Activated CD8-positive, alpha-beta T cell treated with anti-CD3 and anti-CD28 coated beads, Interleukin-2, amount 10 ng/mL, durations not matched to agents 7 days and 5 days (primary cell): ENCODE data around the gene MS4A3. TPM values are rescaled to one million over a fixed set of nuclear protein-coding genes. Genes with fewer than 3 reads are reported as not detected.
"Not testable (repeated sequence)": the region's sequence is repeated elsewhere in the genome, so short reads cannot be mapped to it uniquely, and the experiment has no call there.

Source experiments
- ATAC-seq: fragments of 150-1000 bp; cut with Tn5 transposase; one replicate; pipeline ENCODE4 v1.10.0; 2021; ENCODE audit warnings: moderate library complexity
- CTCF ChIA-PET: fragments of 350-600 bp; sonication (Branson Sonifier 250); formaldehyde crosslinking; loops from one replicate; lab custom pipeline; 2021; ENCODE audit warnings: antibody characterized with exemption; lab: Charles Lee
- POLR2A ChIA-PET: fragments of 350-600 bp; sonication (Branson Sonifier 250); formaldehyde crosslinking; loops from one replicate; lab custom pipeline; 2021; ENCODE audit warnings: antibody characterized with exemption; lab: Charles Lee
- DNase-seq: peaks from one replicate; pipeline ENCODE4 v3.0.0-alpha.2; 2020
- H3K27ac Mint-ChIP-seq: one replicate; pipeline ENCODE4 v1.8.0; 2021; ENCODE audit warnings: mild to moderate bottlenecking, mixed read lengths
- H3K27me3 Mint-ChIP-seq: one replicate; pipeline ENCODE4 v1.8.0; 2021; ENCODE audit warnings: low read depth, mixed read lengths
- H3K36me3 Mint-ChIP-seq: one replicate; pipeline ENCODE4 v1.8.0; 2021; ENCODE audit warnings: low read depth, mixed read lengths
- H3K4me1 Mint-ChIP-seq: one replicate; pipeline ENCODE4 v1.8.0; 2021; ENCODE audit warnings: low read depth, mixed read lengths
- H3K4me3 Mint-ChIP-seq: one replicate; pipeline ENCODE4 v1.8.0; 2021; ENCODE audit warnings: mild to moderate bottlenecking, mixed read lengths
- H3K9me3 Mint-ChIP-seq: one replicate; pipeline ENCODE4 v1.8.0; 2022; ENCODE audit warnings: mixed read lengths; ENCODE audit not compliant: insufficient read depth
- total RNA-seq, 2 experiments: library from RNA; stranded (reverse); gene quantifications; one replicate each; pipeline ENCODE4 v1.2.3, GENCODE V29; 2021

The MS4A3 gene, protein sequence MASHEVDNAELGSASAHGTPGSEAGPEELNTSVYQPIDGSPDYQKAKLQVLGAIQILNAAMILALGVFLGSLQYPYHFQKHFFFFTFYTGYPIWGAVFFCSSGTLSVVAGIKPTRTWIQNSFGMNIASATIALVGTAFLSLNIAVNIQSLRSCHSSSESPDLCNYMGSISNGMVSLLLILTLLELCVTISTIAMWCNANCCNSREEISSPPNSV
- total RNA-seq = not detected

GRCh38 chr11:60056349-60056969 lies at the start of gene MS4A3:
Gene MS4A3 (plus strand): TSS chr11:60056665. CDS start chr11:60061161, 4,496 bp downstream.
- Mint-ChIP-seq H3K4me1 (no peaks in the 10 kb centered on the region), H3K9me3 (no peaks in the 10 kb centered on the region), H3K4me3 (no peak within 1 kb of the TSS), H3K27me3 (no peaks in the 10 kb centered on the region), H3K27ac (no peak within 1 kb of the TSS), H3K36me3 (no peaks in the 10 kb centered on the region)
- ChIA-PET CTCF (no interaction called here), POLR2A (no interaction called here)
- ATAC-seq (no peak), DNase-seq (no peak)

- CTCF ChIA-PET = no interaction called here
- H3K4me1 Mint-ChIP-seq = no peaks in the 10 kb centered on the region
- DNase-seq (no peak), ATAC-seq (no peak)
- no peak within 1 kb of the TSS for H3K4me3 Mint-ChIP-seq
- POLR2A ChIA-PET = no interaction called here
- peaks cover 3% of the 10 kb centered on the region for H3K27me3 Mint-ChIP-seq
- H3K27ac Mint-ChIP-seq = no peak within 1 kb of the TSS
- no peaks in the 10 kb centered on the region for H3K9me3 Mint-ChIP-seq
- no peaks in the 10 kb centered on the region for H3K36me3 Mint-ChIP-seq
These were observed 39.6 kb upstream of the MS4A3 start, which contains the start of gene OOSP4B for GRCh38 chr11:60016881-60017280. Gene OOSP4B (plus strand): TSS chr11:60017181.

- CTCF ChIA-PET = no interaction called here
- Mint-ChIP-seq H3K9me3 (no peaks in the 10 kb centered on the region), H3K36me3 (no peaks in the 10 kb centered on the region), H3K4me1 (no peaks in the 10 kb centered on the region), H3K4me3 (no peak overlapping the region), H3K27me3 (peaks cover 3% of the 10 kb centered on the region), H3K27ac (no peak overlapping the region)
- POLR2A ChIA-PET = no interaction called here
- no peak for ATAC-seq
- no peak for DNase-seq
These were observed 38.4 kb upstream of the MS4A3 start for GRCh38 chr11:60018058-60018457.

DNA sequence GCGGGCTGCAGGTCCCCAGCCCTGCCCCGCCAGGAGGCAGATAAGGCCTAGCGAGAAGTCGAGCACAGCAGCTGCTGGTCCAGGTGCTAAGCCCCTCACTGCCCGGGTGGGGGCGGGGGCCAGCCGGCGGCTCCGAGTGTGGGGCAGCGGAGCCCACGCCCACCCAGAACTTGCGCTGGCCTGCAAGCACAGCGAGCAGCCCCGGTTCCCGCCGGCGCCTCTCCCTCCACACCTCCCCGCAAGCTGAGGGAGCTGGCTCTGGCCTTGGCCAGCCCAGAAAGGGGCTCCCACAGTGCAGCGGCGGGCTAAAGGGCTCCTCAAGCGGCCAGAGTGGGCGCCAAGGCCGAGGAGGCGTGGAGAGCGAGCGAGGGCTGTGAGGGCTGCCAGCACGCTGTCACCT lies 36.1 kb upstream of the MS4A3 start:
- CTCF ChIA-PET, DNase-seq, H3K36me3 Mint-ChIP-seq, H3K4me1 Mint-ChIP-seq, H3K27me3 Mint-ChIP-seq, H3K4me3 Mint-ChIP-seq, ATAC-seq, H3K27ac Mint-ChIP-seq, POLR2A ChIA-PET, H3K9me3 Mint-ChIP-seq: not testable (repeated sequence)

DNA sequence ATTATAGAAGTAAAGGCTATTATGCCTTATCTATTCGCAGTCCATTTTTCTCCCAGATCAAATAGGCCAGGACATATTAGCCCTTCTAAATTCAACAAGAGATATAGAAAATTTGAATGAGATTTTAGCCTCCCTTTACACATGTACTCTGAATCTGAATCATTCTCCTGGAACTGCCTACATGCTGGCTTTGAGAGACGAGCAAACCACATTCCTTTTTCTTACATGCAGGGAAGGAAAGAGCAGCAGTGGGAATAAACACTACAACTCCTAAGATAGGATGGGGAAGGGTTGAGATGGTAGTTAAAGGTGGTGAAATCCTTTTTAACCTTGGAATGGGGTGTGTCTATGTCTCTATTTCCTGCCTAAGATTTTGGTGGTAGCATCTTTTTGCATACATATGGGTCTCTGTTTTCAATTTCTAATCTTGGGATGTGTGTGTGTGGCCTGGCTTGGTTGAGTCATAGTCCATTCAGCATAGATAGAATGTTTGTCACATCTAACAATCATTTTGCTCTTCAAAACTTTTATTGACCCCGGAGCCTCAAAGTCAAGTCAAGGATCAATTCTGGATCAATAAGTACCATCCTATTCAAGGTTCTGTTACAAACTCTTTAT lies 27.3 kb upstream of the MS4A3 start:
- ATAC-seq (no peak), DNase-seq (no peak)
- ChIA-PET CTCF (no interaction called here), POLR2A (no interaction called here)
- H3K4me3 Mint-ChIP-seq = no peak overlapping the region
- H3K4me1 Mint-ChIP-seq = no peaks in the 10 kb centered on the region
- no peaks in the 10 kb centered on the region for H3K36me3 Mint-ChIP-seq
- H3K27me3 Mint-ChIP-seq = no peaks in the 10 kb centered on the region
- H3K27ac Mint-ChIP-seq = no peak overlapping the region
- H3K9me3 Mint-ChIP-seq = no peaks in the 10 kb centered on the region

- H3K36me3 Mint-ChIP-seq = no peaks in the 10 kb centered on the region
These were observed 16.4 kb upstream of the MS4A3 start, which contains the start of gene OOSP2 for GRCh38 chr11:60040109-60040508. Gene OOSP2 (plus strand): TSS chr11:60040409. CDS start chr11:60040460, 51 bp downstream.

DNA sequence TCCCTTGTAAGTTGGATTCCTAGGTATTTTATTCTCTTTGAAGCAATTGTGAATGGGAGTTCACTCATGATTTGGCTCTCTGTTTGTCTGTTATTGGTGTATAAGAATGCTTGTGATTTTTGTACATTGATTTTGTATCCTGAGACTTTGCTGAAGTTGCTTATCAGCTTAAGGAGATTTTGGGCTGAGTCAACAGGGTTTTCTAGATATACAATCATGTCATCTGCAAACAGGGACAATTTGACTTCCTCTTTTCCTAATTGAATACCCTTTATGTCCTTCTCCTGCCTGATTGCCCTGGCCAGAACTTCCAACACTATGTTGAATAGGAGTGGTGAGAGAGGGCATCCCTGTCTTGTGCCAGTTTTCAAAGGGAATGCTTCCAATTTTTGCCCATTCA lies 6.0 kb upstream of the MS4A3 start:
- CTCF ChIA-PET, DNase-seq, H3K9me3 Mint-ChIP-seq, POLR2A ChIA-PET, ATAC-seq, H3K27ac Mint-ChIP-seq, H3K4me1 Mint-ChIP-seq, H3K36me3 Mint-ChIP-seq, H3K27me3 Mint-ChIP-seq, H3K4me3 Mint-ChIP-seq: not testable (repeated sequence)

More at GRCh38 chr11:60040109-60040508, 16.4 kb upstream of the MS4A3 start, which contains the start of gene OOSP2:
- H3K9me3 Mint-ChIP-seq = no peaks in the 10 kb centered on the region
- ChIA-PET CTCF (no interaction called here), POLR2A (no interaction called here)
- H3K27ac Mint-ChIP-seq = no peak within 1 kb of the TSS
- DNase-seq (no peak), ATAC-seq (no peak)
- H3K27me3 Mint-ChIP-seq = no peaks in the 10 kb centered on the region
- H3K4me1 Mint-ChIP-seq = no peaks in the 10 kb centered on the region
- H3K4me3 Mint-ChIP-seq = no peak within 1 kb of the TSS

- POLR2A ChIA-PET = not testable (repeated sequence)
These were observed 5.6 kb upstream of the MS4A3 start for GRCh38 chr11:60050839-60051238.

DNA sequence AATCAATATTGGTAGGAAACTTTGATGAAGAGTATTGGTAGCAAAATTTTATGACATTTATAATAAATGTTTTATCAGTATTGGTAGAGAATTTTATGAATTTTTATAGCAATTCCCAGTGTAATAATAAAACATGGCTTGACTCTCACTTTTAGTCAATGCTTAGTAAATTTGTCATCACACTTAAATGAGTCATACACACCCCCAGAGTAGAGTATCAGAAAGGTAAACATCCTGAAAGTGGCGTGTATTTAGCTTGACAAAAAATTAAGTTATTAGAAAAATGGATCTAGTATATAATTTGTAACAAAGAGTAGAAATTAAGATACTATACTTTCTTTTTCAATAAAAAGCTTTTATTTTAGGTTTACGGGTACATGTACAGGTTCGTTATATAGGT lies 2.6 kb downstream of the MS4A3 start:
- Mint-ChIP-seq H3K4me3 (no peak overlapping the region), H3K4me1 (no peaks in the 10 kb centered on the region), H3K36me3 (no peaks in the 10 kb centered on the region), H3K27me3 (no peaks in the 10 kb centered on the region), H3K27ac (no peak overlapping the region), H3K9me3 (no peaks in the 10 kb centered on the region)
- DNase-seq = no peak
- no peak for ATAC-seq
- ChIA-PET POLR2A (no interaction called here), CTCF (no interaction called here)

More at GRCh38 chr11:60050839-60051238, 5.6 kb upstream of the MS4A3 start:
- H3K36me3 Mint-ChIP-seq, H3K9me3 Mint-ChIP-seq, H3K4me1 Mint-ChIP-seq, H3K4me3 Mint-ChIP-seq, DNase-seq, CTCF ChIA-PET, H3K27me3 Mint-ChIP-seq, H3K27ac Mint-ChIP-seq, ATAC-seq: not testable (repeated sequence)

DNA sequence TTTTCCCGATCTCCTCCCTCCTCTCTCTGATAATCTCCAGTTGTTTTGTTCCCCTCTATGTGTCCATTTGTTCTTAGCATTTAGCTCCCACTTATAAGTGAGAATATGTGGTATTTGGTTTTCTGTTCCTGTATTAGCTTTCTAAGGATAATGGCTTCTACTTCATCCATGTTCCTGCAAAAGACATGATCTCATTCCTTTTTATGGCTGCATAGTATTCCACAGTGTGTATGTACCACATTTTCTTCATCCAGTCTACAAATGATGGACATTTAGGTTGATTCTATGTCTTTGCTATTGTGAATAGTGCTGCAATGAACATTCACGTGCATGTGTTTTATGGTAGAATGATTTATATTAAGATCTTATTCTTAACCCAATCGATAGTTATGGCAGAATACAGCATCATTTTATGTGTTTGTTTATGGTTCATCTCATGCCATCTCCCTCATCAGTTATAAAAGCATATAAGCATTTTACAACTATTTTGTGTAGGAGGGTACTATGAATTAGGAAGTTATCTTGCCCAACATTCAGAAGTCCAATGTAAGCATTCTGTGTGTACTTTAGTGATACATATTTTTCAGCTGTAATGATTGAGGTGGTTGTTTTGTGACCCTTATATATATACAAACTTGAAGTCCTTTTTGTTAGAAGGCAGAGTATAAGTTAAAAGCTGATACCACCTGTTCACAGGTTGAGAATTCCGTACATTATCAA lies 3.2 kb downstream of the MS4A3 start:
- POLR2A ChIA-PET = no interaction called here
- ATAC-seq (no peak), DNase-seq (no peak)
- no peaks in the 10 kb centered on the region for H3K9me3 Mint-ChIP-seq
- CTCF ChIA-PET = no interaction called here
- H3K36me3 Mint-ChIP-seq = no peaks in the 10 kb centered on the region
- H3K27me3 Mint-ChIP-seq = no peaks in the 10 kb centered on the region
- no peaks in the 10 kb centered on the region for H3K4me1 Mint-ChIP-seq
- no peak overlapping the region for H3K4me3 Mint-ChIP-seq
- no peak overlapping the region for H3K27ac Mint-ChIP-seq

GRCh38 chr11:60064111-60064510 lies 7.6 kb downstream of the MS4A3 start:
- no peaks in the 10 kb centered on the region for H3K9me3 Mint-ChIP-seq
- POLR2A ChIA-PET = no interaction called here
- no peak overlapping the region for H3K4me3 Mint-ChIP-seq
- H3K27me3 Mint-ChIP-seq = no peaks in the 10 kb centered on the region
- no peak for ATAC-seq
- CTCF ChIA-PET = no interaction called here
- H3K27ac Mint-ChIP-seq = no peak overlapping the region
- H3K4me1 Mint-ChIP-seq = no peaks in the 10 kb centered on the region
- no peaks in the 10 kb centered on the region for H3K36me3 Mint-ChIP-seq
- DNase-seq = no peak

DNA sequence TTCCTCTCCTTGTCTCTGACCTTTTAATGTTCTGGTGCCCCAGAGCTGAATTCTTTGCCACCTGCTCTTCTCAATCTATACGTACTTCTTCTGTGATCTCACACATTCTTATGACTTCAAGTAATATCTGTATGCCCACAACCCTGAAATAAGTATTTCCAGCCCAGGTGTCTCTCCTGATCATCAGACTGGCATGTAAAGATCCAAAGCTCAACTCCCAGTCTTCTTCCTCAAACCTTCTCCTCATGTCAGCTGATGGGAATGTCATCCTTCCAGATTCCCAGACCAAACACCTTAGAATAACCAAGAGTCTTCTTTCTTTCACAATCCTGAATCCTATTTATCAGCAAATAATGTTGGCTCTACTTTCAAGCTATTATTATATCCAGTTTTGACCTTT lies 9.3 kb downstream of the MS4A3 start:
- POLR2A ChIA-PET = no interaction called here
- ATAC-seq (no peak), DNase-seq (no peak)
- H3K9me3 Mint-ChIP-seq = no peaks in the 10 kb centered on the region
- no peak overlapping the region for H3K27ac Mint-ChIP-seq
- H3K4me3 Mint-ChIP-seq = no peak overlapping the region
- H3K4me1 Mint-ChIP-seq = no peaks in the 10 kb centered on the region
- H3K36me3 Mint-ChIP-seq = no peaks in the 10 kb centered on the region
- CTCF ChIA-PET = no interaction called here
- no peaks in the 10 kb centered on the region for H3K27me3 Mint-ChIP-seq
